ENCODE data around the gene HOMER2. TPM values are rescaled to one million over a fixed set of nuclear protein-coding genes. Genes with fewer than 3 reads are reported as not detected.

Gene HOMER2
- total and polyA plus RNA-seq, 2 of the 13 experiments (the other 11 are each of a cell fraction or from before 2014, with no cell fraction given): 12.9 to 14.1 TPM

DNA sequence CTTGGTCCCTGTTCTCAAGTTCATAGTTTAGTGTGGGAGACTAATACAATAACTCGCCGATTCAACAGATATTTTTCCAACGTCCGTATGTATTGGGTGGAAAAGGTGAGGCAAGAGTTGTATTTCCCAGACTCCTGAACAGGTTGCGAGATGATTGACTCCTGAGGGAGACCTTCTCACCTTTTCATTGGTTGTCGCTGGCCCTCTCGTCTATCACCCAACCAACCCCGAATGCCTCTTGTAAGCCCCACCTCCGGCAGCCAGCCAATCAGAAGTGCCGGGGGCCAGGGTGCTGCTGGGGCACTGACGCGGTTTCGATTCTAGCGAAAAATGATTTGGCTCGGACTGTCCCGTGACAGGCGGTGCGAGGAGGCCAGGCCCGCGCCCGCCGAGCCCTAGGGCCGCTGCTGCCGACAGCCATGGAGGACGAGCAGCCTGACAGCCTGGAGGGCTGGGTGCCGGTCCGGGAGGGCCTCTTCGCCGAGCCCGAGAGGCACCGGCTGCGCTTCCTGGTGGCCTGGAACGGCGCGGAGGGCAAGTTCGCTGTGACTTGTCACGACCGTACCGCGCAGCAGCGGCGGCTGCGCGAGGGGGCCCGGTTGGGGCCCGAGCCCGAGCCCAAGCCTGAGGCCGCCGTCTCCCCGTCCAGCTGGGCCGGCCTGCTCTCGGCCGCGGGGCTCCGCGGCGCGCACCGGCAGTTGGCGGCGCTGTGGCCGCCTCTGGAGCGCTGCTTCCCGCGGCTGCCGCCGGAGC, 143.0 kb downstream of the HOMER2 start, which contains the start of gene WHAMM (continued):
- TF ChIP-seq ZNF235 (CRISPR knock-in tag; IDR thresholded peaks at IDR 0.05; ENCODE audit: borderline replicate concordance) (no peak), DNMT1 (CRISPR knock-in tag; IDR thresholded peaks at IDR 0.05) (no peak), THYN1 (CRISPR knock-in tag; IDR thresholded peaks at IDR 0.05; ENCODE audit: borderline replicate concordance, low read depth) (no peak), TOE1 (CRISPR knock-in tag; IDR thresholded peaks at IDR 0.05) (no peak), RAD51 (IDR thresholded peaks at IDR 0.05; ENCODE audit: borderline replicate concordance) (no peak), MATR3 (CRISPR knock-in tag; IDR thresholded peaks at IDR 0.05) (no peak), ZBTB26 (CRISPR knock-in tag; IDR thresholded peaks at IDR 0.05; ENCODE audit: borderline replicate concordance) (0 out of 2 replicates have a peak, but pooled peaks have one; percentile 46), HNF4A (CRISPR knock-in tag; IDR thresholded peaks at IDR 0.05) (no peak), ETV6 (CRISPR knock-in tag; conservative IDR thresholded peaks at IDR 0.05) (0 out of 2 replicates have a peak, but pooled peaks have one; percentile 24), MZF1 (CRISPR knock-in tag; IDR thresholded peaks at IDR 0.05; ENCODE audit: borderline replicate concordance) (no peak), ZSCAN25 (CRISPR knock-in tag; IDR thresholded peaks at IDR 0.05) (no peak), E2F2 (CRISPR knock-in tag; IDR thresholded peaks at IDR 0.05; ENCODE audit: borderline replicate concordance) (no peak; the same call in 1 of the 2 replicates), ELF4 (CRISPR knock-in tag; IDR thresholded peaks at IDR 0.05; ENCODE audit: borderline replicate concordance) (no peak), KLF9 (CRISPR knock-in tag; IDR thresholded peaks at IDR 0.05; ENCODE audit: low read depth) (no peak), ZNF674 (CRISPR knock-in tag; IDR thresholded peaks at IDR 0.05; ENCODE audit: low read depth) (no peak), ZMYM3 (CRISPR knock-in tag; IDR thresholded peaks at IDR 0.05) (no peak), ZNF749 (CRISPR knock-in tag; IDR thresholded peaks at IDR 0.05; ENCODE audit: borderline replicate concordance) (peak; percentile 68; the same call in 1 of the 2 replicates), ZNF83 (CRISPR knock-in tag; IDR thresholded peaks at IDR 0.05; ENCODE audit: borderline replicate concordance) (no peak), ZBTB25 (CRISPR knock-in tag; IDR thresholded peaks at IDR 0.05) (no peak)
- TF ChIP-seq, protein P1, sequence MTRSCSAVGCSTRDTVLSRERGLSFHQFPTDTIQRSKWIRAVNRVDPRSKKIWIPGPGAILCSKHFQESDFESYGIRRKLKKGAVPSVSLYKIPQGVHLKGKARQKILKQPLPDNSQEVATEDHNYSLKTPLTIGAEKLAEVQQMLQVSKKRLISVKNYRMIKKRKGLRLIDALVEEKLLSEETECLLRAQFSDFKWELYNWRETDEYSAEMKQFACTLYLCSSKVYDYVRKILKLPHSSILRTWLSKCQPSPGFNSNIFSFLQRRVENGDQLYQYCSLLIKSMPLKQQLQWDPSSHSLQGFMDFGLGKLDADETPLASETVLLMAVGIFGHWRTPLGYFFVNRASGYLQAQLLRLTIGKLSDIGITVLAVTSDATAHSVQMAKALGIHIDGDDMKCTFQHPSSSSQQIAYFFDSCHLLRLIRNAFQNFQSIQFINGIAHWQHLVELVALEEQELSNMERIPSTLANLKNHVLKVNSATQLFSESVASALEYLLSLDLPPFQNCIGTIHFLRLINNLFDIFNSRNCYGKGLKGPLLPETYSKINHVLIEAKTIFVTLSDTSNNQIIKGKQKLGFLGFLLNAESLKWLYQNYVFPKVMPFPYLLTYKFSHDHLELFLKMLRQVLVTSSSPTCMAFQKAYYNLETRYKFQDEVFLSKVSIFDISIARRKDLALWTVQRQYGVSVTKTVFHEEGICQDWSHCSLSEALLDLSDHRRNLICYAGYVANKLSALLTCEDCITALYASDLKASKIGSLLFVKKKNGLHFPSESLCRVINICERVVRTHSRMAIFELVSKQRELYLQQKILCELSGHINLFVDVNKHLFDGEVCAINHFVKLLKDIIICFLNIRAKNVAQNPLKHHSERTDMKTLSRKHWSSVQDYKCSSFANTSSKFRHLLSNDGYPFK (CRISPR knock-in tag; IDR thresholded peaks at IDR 0.05; ENCODE audit: borderline replicate concordance): no peak
- TF ChIP-seq, protein P2, sequence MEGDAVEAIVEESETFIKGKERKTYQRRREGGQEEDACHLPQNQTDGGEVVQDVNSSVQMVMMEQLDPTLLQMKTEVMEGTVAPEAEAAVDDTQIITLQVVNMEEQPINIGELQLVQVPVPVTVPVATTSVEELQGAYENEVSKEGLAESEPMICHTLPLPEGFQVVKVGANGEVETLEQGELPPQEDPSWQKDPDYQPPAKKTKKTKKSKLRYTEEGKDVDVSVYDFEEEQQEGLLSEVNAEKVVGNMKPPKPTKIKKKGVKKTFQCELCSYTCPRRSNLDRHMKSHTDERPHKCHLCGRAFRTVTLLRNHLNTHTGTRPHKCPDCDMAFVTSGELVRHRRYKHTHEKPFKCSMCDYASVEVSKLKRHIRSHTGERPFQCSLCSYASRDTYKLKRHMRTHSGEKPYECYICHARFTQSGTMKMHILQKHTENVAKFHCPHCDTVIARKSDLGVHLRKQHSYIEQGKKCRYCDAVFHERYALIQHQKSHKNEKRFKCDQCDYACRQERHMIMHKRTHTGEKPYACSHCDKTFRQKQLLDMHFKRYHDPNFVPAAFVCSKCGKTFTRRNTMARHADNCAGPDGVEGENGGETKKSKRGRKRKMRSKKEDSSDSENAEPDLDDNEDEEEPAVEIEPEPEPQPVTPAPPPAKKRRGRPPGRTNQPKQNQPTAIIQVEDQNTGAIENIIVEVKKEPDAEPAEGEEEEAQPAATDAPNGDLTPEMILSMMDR (CRISPR knock-in tag; IDR thresholded peaks at IDR 0.05): peak; percentile 24
